ENCODE measurements around the gene HIVEP1.

GRCh38 chr6:12049165-12049564 is 37.1 kb downstream of the HIVEP1 start:
- no peak for TF ChIP-seq CTCF (conservative IDR thresholded peaks at IDR 0.05; ENCODE audit: low read depth, low read length)
- no peak for TF ChIP-seq EZH2phosphoT487 (IDR thresholded peaks at IDR 0.05; ENCODE audit: borderline replicate concordance, low read length)
